ENCODE results near the gene CHSY1.
"Not testable (repeated sequence)": the region's sequence is repeated elsewhere in the genome, so short reads cannot be mapped to it uniquely, and the experiment has no call there.

CHSY1 gene

GRCh38 chr15:101244889-101245668, 6.8 kb downstream of the CHSY1 start:
- no peak for DNase-seq (ENCODE audit: low spot score)

- no peak for DNase-seq (ENCODE audit: low spot score)
Observed at GRCh38 chr15:101244036-101244781, 7.6 kb downstream of the CHSY1 start.

- DNase-seq (ENCODE audit: low spot score): no peak
Observed at GRCh38 chr15:101243420-101243819, 8.4 kb downstream of the CHSY1 start.

- DNase-seq (ENCODE audit: low spot score): no peak
Observed at GRCh38 chr15:101242999-101243336, 8.9 kb downstream of the CHSY1 start.

GRCh38 chr15:101242160-101242998, 9.5 kb downstream of the CHSY1 start:
- peak; percentile 68 for DNase-seq (ENCODE audit: low spot score)

- DNase-seq (ENCODE audit: low spot score): no peak
Observed at GRCh38 chr15:101240358-101240757, 11.5 kb downstream of the CHSY1 start.

GRCh38 chr15:101239724-101240136, 12.1 kb downstream of the CHSY1 start:
- no peak for DNase-seq (ENCODE audit: low spot score)

GRCh38 chr15:101237251-101237650, 14.6 kb downstream of the CHSY1 start:
- DNase-seq (ENCODE audit: low spot score): no peak

- DNase-seq (ENCODE audit: low spot score): no peak
Observed at GRCh38 chr15:101233651-101234280, 18.1 kb downstream of the CHSY1 start.

GRCh38 chr15:101232677-101233076, 19.2 kb downstream of the CHSY1 start:
- no peak for DNase-seq (ENCODE audit: low spot score)

GRCh38 chr15:101228313-101228712, 23.5 kb downstream of the CHSY1 start:
- DNase-seq (ENCODE audit: low spot score): no peak

- DNase-seq (ENCODE audit: low spot score): no peak
Observed at GRCh38 chr15:101225658-101226057, 26.2 kb downstream of the CHSY1 start.

GRCh38 chr15:101221902-101222301, 29.9 kb downstream of the CHSY1 start:
- no peak for DNase-seq (ENCODE audit: low spot score)

- no peak for DNase-seq (ENCODE audit: low spot score)
Observed at GRCh38 chr15:101220060-101220459, 31.8 kb downstream of the CHSY1 start.

- DNase-seq (ENCODE audit: low spot score): no peak
Observed at GRCh38 chr15:101219441-101219840, 32.4 kb downstream of the CHSY1 start.

GRCh38 chr15:101217446-101217845, 34.4 kb downstream of the CHSY1 start:
- DNase-seq (ENCODE audit: low spot score): no peak

- DNase-seq (ENCODE audit: low spot score): no peak
Observed at GRCh38 chr15:101216100-101216499, 35.7 kb downstream of the CHSY1 start.

- no peak for DNase-seq (ENCODE audit: low spot score)
Observed at GRCh38 chr15:101215681-101216080, 36.2 kb downstream of the CHSY1 start.

GRCh38 chr15:101214435-101215097, 37.3 kb downstream of the CHSY1 start:
- not testable (repeated sequence) for DNase-seq (ENCODE audit: low spot score)

GRCh38 chr15:101213570-101213969, 38.3 kb downstream of the CHSY1 start:
- DNase-seq (ENCODE audit: low spot score): no peak

GRCh38 chr15:101213147-101213546, 38.7 kb downstream of the CHSY1 start:
- DNase-seq (ENCODE audit: low spot score): no peak

- DNase-seq (ENCODE audit: low spot score): no peak
Observed at GRCh38 chr15:101211897-101212296, 40.0 kb downstream of the CHSY1 start.
